Activated CD4-positive, alpha-beta T cell treated with anti-CD3 and anti-CD28 coated beads, Interleukin-2, Interleukin-4, amounts not matched to agents 100 ng/mL and 50 ng/mL, durations not matched to agents 16 hours and 8 hours (primary cell): ENCODE measurements around the gene JMJD1C.

Experiments
- DNase-seq: peaks from one replicate; pipeline ENCODE4 v3.0.0-alpha.2; 2020; ENCODE audit warnings: low spot score

The JMJD1C gene

DNA sequence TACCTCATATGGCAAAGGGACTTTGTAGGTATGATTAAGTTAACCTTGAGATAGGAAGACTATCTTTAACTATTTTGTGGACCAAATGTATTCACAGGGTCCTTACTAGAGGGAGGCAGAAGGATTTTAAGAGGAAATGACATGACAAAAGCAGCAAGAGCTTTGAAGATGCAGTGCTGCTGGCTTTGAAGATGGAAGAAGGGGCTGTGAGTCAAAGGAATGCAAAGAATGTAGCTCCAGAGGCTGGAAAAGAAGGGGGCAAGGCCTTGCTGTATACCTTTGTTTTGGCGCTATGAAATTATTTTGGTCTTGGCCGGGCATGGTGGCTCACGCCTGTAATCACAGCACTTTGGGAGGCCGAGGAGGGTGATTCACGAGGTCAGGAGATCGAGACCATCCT lies 335.9 kb downstream of the JMJD1C start:
- no peak for DNase-seq

DNA sequence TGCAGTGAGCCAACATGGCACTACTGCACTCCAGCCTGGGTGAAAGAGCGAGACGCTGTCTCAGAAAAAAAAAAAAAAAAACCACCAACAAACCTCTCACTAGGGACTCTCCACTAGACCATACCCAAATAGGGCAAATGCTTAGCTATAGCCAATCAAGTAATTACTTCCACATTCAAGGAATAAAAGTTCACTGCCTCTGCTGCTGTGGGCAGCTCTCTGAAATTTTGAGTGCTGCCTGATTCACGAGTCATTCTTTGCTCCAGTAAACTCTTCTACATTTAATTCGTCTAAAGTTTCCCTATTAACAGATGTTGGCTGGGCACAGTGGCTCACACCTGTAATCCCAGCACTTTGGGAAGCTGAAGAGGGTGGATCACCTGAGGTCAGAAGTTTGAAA lies 337.3 kb downstream of the JMJD1C start:
- no peak for DNase-seq

DNA sequence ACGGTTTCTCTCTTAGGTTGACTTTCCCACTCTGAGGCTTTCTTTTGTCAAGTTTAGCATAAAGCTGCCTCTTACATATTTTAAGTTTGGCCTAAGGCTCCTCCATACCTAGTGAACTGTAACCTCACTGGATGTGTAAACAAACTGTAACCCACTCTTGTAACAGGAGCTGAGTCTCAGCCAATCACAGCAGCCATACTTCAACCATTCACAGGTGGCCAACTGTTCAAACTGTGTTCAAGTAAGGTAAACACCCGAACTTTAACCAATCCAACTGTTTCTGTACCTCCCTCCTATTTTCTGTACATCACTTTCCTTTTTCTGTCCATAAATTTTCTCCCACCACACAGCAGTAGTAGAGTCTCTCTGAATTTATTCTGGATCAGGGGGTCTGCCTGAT lies 340.3 kb downstream of the JMJD1C start:
- no peak for DNase-seq

DNA sequence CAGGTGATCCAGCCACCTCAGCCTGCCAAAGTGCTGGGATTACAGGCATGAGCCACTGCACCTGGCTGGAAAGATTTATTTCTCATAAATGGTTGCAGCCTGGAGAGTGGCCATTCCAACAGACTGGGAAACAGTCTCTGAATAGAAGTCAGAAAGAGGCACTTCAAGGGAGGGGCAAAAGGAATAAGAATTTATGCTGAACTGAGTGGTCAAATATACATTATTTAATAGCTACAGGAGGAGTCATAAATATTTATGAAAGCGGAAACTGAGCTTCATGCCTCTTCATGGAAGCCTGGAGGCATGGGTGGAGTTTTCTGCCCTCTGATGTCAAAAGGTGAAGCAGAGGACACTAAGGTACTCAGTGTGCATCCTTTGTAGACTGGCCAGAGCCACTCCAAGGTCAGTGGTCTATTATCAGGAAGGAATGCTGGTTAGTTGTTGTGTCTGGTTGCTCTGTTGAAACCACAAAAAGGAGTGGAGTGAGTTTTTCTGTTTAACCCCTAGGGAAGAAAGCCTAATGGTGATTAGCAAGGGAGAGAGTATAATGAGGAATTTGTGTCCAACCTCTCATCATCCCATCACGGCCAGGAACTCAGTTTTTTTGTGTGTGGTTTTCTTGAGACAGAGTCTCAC lies 341.9 kb downstream of the JMJD1C start:
- DNase-seq = no peak

DNA sequence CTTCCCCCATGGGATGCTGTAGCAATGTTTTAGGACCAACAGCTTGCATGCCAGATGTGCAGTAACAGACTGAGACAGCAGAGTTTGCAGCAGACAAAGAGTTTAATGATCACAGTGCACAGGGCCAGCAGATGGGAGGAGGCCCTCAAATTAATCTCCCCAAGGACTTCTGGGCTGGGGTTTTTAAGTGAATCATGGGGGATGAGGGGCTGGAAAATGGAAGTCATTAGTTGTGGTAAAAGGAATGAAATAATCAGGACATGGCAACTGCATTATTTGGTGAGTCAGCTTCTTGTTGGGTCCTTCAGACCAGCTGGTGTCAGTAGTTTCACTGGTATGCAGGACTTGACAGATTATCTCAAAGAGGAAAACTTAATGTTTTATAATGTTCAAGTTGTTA lies 345.2 kb downstream of the JMJD1C start:
- DNase-seq = no peak

DNA sequence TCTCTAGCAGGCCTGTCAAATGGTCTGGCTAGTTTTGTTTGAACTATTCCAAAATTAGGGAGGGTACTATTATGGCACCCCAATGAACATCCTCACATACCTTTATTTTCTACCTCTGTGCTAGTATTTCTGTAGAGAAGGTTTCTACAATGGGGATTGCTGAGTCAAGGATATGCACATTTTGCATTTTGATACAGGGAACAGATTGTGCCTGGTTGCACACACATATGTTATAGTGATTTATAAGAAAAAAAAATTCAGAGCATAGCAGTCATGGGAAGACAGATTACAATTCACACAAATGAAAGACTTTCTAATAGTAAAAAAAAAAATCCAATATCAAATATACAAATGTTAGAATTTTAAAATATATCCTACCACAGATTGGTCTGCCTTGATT lies 346.7 kb downstream of the JMJD1C start:
- no peak for DNase-seq
